NCI-H187 (cell line): ENCODE measurements around the gene METTL25B.

Experiments
- DNase-seq, 2 experiments: peaks; one replicate each; lab custom pipeline; 2025; lab: John Stamatoyannopoulos, UW

METTL25B gene

GRCh38 chr1:156768610-156769295 lies 40.5 kb downstream of the METTL25B start:
- DNase-seq = no peak

- no peak for DNase-seq
These were observed 44.0 kb downstream of the METTL25B start for GRCh38 chr1:156772222-156772621.

DNA sequence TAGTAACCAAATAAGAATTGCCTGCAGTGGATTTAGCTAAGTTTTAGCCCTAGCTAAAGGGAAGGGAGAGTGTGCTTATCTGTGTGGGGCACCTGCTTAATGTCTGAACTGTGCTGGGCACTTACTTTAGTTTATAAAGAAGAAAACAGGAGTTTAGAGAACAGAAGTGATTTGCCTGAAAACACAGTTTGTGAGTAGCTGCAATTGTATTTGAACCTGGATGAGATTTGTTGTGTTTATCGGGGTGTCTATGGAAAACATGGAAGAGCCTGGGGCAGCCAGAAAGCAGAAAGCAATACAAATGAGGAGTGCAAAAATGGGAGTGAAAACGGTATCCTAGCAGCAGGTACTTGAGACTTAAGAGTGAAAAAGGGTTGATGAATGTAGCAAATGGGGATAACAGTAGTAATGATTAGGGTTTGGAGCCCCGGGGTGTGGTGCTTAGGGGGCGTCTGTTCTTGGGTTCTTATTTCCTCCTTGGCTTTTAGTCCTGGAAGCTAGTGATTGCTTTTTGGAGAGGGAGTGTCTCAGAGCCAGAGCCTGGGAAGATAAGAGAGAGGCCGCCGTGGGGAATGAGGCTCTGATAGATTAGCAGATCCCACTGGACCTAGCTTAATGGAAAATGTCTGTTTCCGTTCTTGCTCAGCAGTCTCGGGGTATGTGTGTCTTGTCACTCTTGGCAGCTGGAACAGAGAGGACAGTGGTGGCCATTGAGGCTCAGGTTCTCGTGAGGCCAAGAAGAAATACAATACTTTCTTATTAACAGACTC lies 44.6 kb downstream of the METTL25B start:
- DNase-seq = no peak

GRCh38 chr1:156773607-156774006 lies 45.3 kb downstream of the METTL25B start:
- no peak for DNase-seq

GRCh38 chr1:156775799-156776198 lies 47.5 kb downstream of the METTL25B start:
- DNase-seq = no peak

GRCh38 chr1:156776942-156777341 lies 48.7 kb downstream of the METTL25B start:
- no peak for DNase-seq

- DNase-seq = no peak
These were observed 49.3 kb downstream of the METTL25B start for GRCh38 chr1:156777573-156777972.

GRCh38 chr1:156781585-156782186 lies 53.4 kb downstream of the METTL25B start:
- no peak for DNase-seq

- DNase-seq = no peak
These were observed 57.2 kb downstream of the METTL25B start for GRCh38 chr1:156785458-156785857.
